ENCODE data around the gene HS1BP3.

The HS1BP3 gene

DNA sequence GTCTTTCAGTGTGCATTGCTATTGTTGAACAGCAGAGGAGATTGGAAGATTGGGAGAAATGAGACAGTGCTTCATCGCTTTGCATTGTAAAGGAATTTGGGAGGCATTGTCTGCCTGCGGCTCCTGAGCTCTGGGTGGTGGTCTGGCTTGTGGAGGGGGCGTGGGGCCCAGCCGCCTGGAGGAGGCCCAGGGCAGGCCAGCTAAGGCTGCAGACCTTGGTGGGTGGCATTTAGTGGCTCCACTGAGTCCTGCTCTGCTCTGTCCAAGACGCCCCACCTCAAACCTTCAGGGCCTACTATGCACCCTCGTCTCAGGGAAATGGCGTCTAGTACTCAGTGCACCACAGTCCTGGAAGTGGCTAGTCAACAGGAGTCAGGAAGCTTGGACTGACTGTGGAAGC, 5.7 kb upstream of the HS1BP3 start:
- H3K4me2 ChIP-seq (ENCODE audit: low read length) = no peak overlapping the region
- no peaks in the 10 kb centered on the region for H3K9me2 ChIP-seq (replicated peaks; ENCODE audit: control insufficient read depth, low read length)
- peaks cover 2% of the 10 kb centered on the region for H3K4me1 ChIP-seq (ENCODE audit: control insufficient read depth, low read length)
- no peak overlapping the region for H3K4me3 ChIP-seq (ENCODE audit: low read length)
- H3K9me3 ChIP-seq (ENCODE audit: control insufficient read depth, insufficient read depth, low read length) = no peaks in the 10 kb centered on the region
- peaks cover 44% of the 10 kb centered on the region for H3K27me3 ChIP-seq (ENCODE audit: control insufficient read depth, low read length)
- TF ChIP-seq EZH2phosphoT487 (IDR thresholded peaks at IDR 0.05; ENCODE audit: borderline replicate concordance, low read length) = no peak
- TF ChIP-seq, protein P1, sequence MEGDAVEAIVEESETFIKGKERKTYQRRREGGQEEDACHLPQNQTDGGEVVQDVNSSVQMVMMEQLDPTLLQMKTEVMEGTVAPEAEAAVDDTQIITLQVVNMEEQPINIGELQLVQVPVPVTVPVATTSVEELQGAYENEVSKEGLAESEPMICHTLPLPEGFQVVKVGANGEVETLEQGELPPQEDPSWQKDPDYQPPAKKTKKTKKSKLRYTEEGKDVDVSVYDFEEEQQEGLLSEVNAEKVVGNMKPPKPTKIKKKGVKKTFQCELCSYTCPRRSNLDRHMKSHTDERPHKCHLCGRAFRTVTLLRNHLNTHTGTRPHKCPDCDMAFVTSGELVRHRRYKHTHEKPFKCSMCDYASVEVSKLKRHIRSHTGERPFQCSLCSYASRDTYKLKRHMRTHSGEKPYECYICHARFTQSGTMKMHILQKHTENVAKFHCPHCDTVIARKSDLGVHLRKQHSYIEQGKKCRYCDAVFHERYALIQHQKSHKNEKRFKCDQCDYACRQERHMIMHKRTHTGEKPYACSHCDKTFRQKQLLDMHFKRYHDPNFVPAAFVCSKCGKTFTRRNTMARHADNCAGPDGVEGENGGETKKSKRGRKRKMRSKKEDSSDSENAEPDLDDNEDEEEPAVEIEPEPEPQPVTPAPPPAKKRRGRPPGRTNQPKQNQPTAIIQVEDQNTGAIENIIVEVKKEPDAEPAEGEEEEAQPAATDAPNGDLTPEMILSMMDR (IDR thresholded peaks at IDR 0.05; ENCODE audit: low read depth, low read length, poor library complexity, severe bottlenecking) = no peak
- no peaks in the 10 kb centered on the region for H3F3A ChIP-seq (ENCODE audit: control insufficient read depth, insufficient read depth)
- no peaks in the 10 kb centered on the region for H3K36me3 ChIP-seq (ENCODE audit: control insufficient read depth, low read length)
- no peaks in the 10 kb centered on the region for H4K20me1 ChIP-seq (ENCODE audit: control insufficient read depth, insufficient read depth, low read depth, low read length)
- no peaks in the 10 kb centered on the region for H3K79me2 ChIP-seq (ENCODE audit: control insufficient read depth, low read length)
- H3K27ac ChIP-seq (ENCODE audit: low read depth, low read length) = no peak overlapping the region

DNA sequence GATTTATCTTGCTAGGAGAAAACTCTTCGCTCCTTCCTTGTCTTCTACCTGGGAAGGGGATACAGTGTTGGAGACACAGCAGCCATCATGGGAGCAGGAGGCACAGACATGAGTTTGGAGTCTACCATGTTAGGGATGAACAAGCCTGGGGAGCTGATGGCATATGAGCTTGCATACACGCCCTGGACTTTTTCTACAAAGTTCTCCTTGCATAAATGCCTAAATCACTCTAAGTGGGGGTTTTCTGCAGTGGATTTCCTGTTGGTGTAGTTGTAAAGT, 3.6 kb upstream of the HS1BP3 start:
- Histone ChIP-seq H3K79me2 (ENCODE audit: control insufficient read depth, low read length) (peaks cover 3% of the 10 kb centered on the region; the same call in 1 of the 2 replicates), H3K27me3 (ENCODE audit: control insufficient read depth, low read length) (peaks cover 29% of the 10 kb centered on the region), H3K27ac (ENCODE audit: low read depth, low read length) (no peak overlapping the region), H3F3A (ENCODE audit: control insufficient read depth, insufficient read depth) (no peaks in the 10 kb centered on the region), H3K9me3 (ENCODE audit: control insufficient read depth, insufficient read depth, low read length) (no peaks in the 10 kb centered on the region), H3K4me3 (ENCODE audit: low read length) (no peak overlapping the region), H4K20me1 (ENCODE audit: control insufficient read depth, insufficient read depth, low read depth, low read length) (no peaks in the 10 kb centered on the region), H3K36me3 (ENCODE audit: control insufficient read depth, low read length) (no peaks in the 10 kb centered on the region), H3K4me1 (ENCODE audit: control insufficient read depth, low read length) (peaks cover 17% of the 10 kb centered on the region), H3K9me2 (replicated peaks; ENCODE audit: control insufficient read depth, low read length) (no peaks in the 10 kb centered on the region), H3K4me2 (ENCODE audit: low read length) (no peak overlapping the region)
- TF ChIP-seq, protein P1 (IDR thresholded peaks at IDR 0.05; ENCODE audit: low read depth, low read length, poor library complexity, severe bottlenecking) = no peak
- no peak for TF ChIP-seq EZH2phosphoT487 (IDR thresholded peaks at IDR 0.05; ENCODE audit: borderline replicate concordance, low read length)

DNA sequence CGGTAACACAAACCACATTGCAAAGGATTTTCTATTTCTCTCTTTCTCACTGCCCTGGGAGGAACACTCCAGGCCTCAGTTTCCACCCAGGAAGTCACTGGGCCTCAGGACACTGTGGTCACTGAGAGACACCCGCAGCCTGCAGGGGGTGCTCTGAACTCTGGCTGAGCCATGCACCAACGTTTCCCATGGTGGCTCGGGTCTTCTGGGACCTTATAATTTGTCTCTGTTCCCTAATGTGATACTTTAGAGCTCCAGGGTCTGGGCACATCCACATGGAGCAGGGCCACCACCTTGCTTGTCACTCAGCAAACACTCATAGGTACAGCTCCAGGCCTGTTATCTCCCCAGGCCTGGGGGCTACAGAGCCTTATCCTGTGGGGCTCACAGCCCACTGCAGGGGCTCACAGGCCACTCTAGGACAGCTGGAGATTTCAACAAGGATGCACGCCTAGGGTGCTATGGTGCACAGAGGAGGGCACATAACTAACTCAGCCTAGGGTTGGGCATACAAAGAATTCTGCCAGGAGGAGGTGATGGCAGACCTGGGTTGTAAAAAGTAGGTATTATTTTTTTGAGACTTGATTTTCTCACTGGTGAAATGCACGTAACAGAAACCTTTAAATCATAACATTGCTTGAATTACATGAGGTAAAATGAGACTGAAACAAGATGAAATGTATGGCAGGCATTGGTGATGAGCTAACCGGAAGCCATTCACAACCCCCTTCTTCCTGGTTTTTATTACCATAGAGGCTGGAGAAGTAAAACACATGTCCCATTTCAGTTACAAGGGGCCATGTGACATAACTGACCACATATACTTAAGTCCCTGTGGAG, 3.0 kb upstream of the HS1BP3 start:
- no peaks in the 10 kb centered on the region for H4K20me1 ChIP-seq (ENCODE audit: control insufficient read depth, insufficient read depth, low read depth, low read length)
- peaks cover 17% of the 10 kb centered on the region for H3K4me1 ChIP-seq (ENCODE audit: control insufficient read depth, low read length)
- no peaks in the 10 kb centered on the region for H3F3A ChIP-seq (ENCODE audit: control insufficient read depth, insufficient read depth)
- peaks cover 3% of the 10 kb centered on the region; the same call in 1 of the 2 replicates for H3K79me2 ChIP-seq (ENCODE audit: control insufficient read depth, low read length)
- no peak overlapping the region for H3K4me2 ChIP-seq (ENCODE audit: low read length)
- no peaks in the 10 kb centered on the region for H3K9me2 ChIP-seq (replicated peaks; ENCODE audit: control insufficient read depth, low read length)
- peaks cover 24% of the 10 kb centered on the region for H3K27me3 ChIP-seq (ENCODE audit: control insufficient read depth, low read length)
- H3K36me3 ChIP-seq (ENCODE audit: control insufficient read depth, low read length) = no peaks in the 10 kb centered on the region
- H3K4me3 ChIP-seq (ENCODE audit: low read length) = no peak overlapping the region
- no peak overlapping the region for H3K27ac ChIP-seq (ENCODE audit: low read depth, low read length)
- no peaks in the 10 kb centered on the region for H3K9me3 ChIP-seq (ENCODE audit: control insufficient read depth, insufficient read depth, low read length)
- TF ChIP-seq, protein P1 (IDR thresholded peaks at IDR 0.05; ENCODE audit: low read depth, low read length, poor library complexity, severe bottlenecking) = peak; percentile 25
- TF ChIP-seq EZH2phosphoT487 (IDR thresholded peaks at IDR 0.05; ENCODE audit: borderline replicate concordance, low read length) = no peak

Measured in DOHH2 (cell line).